HUDEP-2 (cell line): ENCODE measurements around the gene CAPN8.

Experiments used
- DNase-seq, 76 experiments: peaks; one replicate each; lab custom pipeline; 2025; ENCODE audit not compliant: unreplicated experiment in 76 of 76; lab: John Stamatoyannopoulos, UW

CAPN8 gene

GRCh38 chr1:223657978-223658377 lies 7.5 kb downstream of the CAPN8 start:
- no peak for DNase-seq

DNA sequence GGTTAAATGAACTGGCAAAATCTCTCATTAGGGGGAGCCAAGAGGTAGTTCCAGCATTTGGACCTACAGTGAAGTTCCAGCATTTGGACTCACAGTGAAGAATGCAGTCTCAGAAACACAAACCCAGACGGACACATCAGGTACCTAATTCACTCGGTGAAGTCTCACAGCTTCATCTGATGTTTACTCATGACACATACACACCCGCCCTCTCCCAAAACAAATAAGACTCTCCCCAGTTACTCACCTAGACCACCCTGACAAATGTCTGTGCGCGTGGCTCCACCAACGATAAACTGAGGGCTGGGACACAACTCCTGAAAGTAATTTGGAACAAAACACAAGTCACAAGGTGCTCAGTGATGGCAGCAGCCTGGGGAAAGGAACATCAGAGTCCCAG lies 11.4 kb downstream of the CAPN8 start:
- DNase-seq = no peak

GRCh38 chr1:223653431-223653830 lies 12.1 kb downstream of the CAPN8 start:
- no peak for DNase-seq

DNA sequence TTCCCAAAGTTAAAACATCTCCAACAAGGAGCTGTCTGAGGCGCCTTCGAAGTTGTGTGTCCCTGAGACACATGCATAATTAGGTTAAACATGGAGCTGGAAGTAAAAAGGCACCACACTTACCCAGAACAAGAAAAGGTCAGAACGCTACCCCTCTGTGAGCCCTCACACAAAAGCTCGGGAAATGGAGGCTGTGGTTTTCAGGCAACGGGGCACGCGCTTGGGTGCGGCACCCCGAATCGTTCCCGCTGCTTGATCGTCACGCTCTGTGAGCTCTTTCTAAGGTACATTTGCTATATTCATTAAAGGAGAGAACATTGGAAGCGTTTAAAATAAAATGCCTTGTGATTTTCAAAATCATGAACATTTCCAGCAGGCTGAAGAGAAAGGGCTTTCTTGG lies 12.5 kb downstream of the CAPN8 start:
- no peak for DNase-seq

DNA sequence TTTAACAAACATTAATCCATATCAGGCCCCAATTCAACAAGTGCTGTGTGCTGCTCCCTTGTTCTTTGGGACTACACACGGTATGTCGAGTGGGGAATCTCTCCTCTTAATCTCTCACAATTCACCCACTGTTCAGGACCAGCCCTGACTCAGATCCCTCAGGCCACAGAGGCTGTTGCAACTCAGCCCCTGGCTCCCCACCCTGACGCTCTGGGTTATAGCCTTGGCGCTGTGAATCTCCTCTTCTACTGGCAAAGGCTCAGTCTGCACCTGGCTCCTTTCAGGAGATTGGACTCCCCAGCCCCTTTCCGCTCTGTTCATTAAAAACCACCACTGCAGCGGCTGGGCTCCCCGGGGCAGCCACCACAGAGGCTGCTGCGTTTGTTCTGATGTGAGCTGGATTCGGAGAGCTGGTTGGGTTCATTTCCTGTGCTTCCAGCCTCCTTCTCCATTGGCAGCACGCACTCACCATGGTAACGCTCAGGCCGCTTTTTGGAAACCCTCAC lies 13.0 kb downstream of the CAPN8 start:
- no peak for DNase-seq

DNA sequence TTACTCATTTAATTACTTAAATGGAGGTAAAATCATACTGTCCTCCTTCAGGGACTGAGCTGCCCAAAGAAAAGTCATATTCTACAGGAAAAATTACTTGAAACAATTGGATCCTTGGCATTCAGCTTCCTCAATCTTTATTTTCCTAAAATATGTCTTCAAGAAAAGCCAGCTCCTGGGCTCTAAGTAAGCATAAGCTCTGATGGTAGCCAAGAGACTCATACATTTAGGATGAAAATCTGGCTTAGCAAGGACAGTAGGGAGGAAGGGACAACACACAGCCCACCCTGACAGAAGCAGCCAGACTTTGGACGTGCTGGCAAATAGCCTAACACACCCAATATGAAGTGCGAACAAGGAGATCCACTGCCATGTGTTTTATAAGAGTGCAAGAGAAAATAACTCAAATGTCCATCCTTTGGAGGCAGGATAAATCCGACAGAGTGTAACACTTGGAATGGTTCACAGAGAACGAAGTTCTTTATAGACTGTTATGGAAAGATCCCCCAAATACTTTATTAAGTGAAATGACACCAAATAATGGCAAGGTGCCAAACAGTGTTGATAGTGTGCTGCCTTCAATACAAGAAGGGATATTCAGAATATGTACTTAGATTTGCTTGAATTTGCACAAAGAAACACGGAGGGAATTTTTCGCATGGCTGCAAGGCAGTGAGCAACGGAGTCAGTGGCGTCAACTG lies 14.1 kb downstream of the CAPN8 start:
- DNase-seq = no peak

DNA sequence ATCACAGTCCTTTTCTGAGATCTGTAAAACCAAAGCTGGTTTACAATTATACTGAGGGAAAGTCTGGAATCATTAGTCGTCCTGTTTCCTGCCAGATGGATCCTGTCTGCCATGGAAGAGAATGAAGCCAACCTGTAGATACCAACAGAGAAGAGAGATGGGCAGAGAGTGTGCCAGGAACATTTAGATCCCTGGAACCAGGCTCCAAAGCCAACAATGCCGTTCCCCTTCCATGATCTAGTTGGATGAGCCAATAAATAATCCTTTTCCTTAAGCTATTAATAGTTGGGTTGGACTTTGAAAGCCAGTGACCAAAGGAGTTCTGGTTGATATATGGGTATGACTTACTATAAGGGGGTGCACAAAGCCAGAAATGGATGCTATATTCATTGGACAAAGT lies 15.0 kb downstream of the CAPN8 start:
- DNase-seq = no peak

DNA sequence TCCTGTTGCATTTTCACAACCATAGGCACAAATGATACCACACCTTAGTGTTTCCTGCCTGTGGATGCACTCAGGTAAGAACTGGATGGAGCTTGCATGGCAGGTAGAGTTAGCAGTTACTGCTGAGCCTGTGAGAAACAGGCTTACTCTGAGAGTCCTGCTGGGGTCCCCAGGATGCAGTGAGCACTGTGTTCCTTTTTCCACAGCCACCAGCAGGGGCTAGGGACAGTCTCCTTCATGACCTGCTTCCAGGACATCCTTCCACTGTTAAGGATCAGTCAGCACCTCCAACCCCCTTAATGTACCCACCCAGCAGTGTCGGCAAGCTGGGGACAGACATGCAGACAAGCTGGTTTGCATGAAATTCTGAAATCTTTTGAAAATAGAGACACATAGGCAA lies 16.3 kb downstream of the CAPN8 start:
- DNase-seq = no peak

- no peak for DNase-seq
These were observed 18.3 kb downstream of the CAPN8 start for GRCh38 chr1:223647249-223647648.

DNA sequence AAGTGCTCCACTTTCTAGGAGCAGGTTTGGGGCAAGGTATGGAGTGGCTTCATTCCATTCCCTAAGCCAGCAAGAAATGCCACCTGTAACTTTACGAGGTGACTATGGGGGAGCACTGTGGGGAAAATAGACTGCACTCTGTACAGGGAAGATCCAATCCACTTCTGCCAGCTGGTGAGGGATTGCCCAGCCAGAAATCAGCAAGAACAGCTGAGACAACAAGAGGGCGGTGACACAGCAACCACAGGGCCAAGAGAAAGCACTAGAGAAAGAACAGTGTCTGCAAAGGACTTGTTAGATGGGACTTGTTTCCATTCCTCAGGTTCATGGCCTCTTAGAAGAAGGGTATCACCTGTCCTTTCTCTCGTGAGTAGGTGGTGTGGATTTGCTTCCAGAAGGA lies 19.6 kb downstream of the CAPN8 start:
- peak in 1 of 76 experiments; percentile 2 for DNase-seq

DNA sequence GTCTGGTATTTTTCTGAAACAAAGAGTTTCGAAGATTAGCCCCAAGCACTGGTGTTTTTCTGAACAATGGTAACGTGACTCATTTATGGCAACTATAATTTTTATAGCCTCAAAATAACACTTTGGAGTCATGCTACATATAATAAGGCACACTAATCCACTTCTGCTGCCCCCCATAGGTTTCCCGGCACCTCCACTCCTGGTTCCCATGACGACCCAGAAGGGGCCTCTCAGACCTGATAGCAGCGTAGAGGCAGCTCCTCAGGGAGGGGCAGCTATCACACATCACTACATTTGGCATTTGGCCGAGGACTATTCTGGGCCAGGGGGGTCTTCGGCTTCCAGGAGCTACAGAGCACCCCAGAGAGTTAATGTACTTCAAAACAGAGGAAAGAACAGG lies 23.3 kb downstream of the CAPN8 start:
- no peak for DNase-seq

DNA sequence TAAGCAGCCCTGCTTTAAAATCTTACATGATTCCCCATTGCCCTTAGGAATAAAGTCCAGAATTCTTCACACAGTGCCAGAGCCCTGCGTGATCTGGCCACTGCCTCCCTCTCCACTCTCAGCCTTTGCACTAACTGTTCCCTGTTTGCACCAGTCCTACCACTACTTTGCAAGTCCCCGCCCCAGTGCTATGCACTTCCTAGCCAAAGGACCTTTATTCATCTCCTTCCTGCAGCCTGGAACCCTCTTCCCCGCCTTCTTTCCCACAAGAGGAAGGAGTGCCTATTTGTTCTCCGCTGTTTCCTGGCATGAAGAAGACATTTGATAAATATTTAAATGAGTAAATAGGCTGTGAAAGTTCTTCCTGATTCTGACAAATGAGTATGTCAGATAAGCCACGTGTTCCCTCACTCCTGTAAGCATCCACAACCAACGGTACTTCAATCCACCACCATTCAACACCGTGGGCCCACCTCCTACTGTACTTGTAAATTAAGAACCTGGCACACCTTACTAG lies 23.9 kb downstream of the CAPN8 start:
- no peak for DNase-seq

DNA sequence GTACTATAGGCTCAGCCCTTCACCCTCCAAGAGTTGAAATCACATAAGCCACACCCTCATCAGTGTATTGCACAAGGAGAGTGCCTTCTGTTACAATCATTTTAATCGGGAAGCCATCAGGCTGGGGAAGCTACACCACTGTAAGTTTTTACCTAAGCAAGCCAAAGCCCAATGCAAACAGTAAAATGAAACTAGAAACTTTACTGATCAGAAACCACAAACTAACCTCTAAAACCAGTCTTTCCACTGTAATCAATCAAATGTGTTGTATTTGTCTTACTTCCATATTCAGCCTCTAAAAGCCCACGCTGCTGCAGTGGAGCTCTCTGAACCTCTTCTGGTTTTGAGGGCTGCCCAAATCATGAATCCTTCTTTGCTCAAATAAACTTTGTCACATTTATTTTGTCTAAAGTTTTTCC lies 26.2 kb downstream of the CAPN8 start:
- no peak for DNase-seq

GRCh38 chr1:223635236-223635635 lies 30.3 kb downstream of the CAPN8 start:
- DNase-seq = no peak

GRCh38 chr1:223634423-223634822 lies 31.1 kb downstream of the CAPN8 start:
- DNase-seq = no peak

DNA sequence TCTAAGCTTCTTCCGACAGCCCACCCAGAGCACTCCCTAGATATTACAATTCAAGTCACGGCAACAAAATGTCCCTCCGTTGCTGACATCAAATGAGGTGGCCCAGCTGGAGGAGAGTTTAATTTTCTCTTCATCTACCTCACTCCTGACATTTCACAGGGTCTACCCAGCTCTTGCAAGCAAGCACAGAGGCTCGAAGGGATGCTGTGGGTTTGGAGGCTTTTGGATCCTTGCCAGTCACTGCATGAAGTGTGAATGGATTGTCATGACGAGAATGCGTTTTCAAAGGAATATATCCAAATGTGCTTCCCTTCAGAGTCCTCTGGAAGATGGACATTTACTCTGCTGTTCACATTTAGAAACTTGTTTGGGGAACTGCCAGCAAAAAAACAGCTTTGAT lies 33.5 kb downstream of the CAPN8 start:
- DNase-seq = no peak

DNA sequence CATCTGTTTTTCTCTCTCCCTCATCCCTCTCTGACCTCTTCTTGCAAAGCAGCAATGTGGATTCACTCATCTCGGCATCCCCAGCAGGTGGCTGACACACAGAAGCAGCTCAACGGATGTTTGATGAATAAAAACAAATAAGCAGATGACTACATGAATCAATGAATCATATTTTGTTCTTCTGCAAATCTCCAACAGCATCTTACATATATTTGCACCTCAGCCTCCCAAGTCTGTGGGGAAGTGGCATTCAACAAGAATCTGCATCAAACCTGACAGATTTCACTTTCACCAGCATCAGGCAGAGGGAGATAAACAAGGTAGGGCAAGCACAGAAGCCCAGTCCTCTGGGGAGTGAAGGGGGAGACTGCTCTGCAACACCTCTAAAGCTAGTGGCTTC lies 34.0 kb downstream of the CAPN8 start:
- no peak for DNase-seq

DNA sequence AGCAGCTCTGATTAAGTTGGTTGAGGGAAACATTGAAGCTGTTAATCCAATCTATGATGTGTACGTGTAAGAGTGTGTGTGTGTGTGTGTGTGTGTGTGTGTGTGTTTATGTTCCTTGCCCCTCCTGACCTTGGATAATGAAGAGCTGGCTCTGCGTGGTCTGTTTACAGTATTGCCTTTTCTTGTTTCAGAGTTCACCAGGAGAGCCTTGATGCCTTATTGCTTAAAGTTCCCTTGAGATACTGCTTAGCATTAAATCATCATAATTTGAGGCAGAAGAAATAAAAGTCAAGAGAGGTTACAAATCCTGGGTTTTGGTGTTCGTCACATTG lies 36.4 kb downstream of the CAPN8 start:
- DNase-seq = no peak

DNA sequence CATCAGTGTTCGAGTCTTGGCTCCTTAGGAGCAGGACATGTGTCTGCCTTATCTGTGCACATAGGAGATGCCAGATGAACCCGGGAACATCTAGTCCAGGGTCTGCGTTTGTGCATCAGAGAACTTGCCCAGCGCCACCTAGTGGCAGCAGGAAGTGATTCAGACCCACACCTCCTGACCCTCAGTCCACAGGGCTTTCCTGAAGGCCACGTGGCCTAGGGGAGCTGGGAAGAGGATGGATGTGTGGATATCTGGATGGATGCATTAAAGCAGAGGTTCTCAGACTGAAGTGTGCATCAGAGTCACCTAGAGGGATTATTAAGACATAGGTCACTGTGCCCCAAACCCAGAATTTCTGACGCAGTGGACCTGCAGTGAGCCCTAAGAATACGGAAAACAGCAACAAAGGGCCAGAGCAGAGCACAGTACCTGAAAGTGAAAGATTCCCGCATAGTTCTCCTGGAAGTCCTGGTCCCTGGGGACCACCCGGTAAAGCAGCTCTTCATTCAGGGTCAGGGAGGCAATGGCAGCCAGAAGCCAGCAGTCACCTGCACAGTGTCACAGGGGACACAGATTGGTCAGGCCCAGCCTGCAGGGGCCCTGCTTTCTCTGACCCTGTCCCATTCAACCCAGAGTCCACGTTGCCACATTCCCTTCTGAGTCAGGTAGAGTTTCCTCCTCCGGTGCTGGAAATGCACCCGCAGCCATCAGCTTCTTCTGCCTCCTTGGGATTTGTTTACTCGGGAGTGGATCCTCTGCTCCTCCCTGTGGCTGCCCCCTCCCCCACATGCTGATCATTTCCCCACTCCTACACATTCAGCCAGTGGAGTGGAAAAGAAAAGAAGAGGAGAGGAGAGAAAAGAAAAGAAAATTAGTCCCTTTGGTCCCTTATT lies 37.0 kb downstream of the CAPN8 start:
- peak in 42 of 76 experiments; percentile 2 to 49 (median 23) for DNase-seq

GRCh38 chr1:223622132-223622842 lies 43.2 kb downstream of the CAPN8 start:
- DNase-seq = no peak

DNA sequence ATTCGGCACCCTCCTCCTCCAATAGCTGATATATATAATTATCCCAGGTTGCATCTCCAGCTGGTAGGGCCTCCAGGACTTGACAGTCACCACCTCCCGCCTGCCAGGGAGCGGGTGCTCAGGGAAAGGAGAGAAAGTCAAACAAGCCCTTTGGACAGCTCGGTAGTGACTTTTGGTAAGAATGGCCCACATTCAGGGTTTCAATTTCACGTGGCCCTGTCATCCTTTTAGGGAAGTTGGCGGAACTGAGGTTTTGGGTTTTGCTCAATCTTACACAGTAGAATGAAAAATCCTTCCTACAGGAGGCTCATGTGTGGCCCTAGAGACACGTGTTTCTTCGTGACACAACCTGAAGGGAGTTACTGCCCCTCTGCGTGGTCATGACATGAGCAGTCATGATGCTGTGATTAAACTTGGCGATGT lies 44.2 kb downstream of the CAPN8 start:
- DNase-seq = no peak
